ENCODE measurements around the gene MTMR1. TPM values are rescaled to one million over a fixed set of nuclear protein-coding genes. Genes with fewer than 3 reads are reported as not detected.

MTMR1 gene
- total RNA-seq, 1 donor from 2014 or later, result 13.3 TPM

DNA sequence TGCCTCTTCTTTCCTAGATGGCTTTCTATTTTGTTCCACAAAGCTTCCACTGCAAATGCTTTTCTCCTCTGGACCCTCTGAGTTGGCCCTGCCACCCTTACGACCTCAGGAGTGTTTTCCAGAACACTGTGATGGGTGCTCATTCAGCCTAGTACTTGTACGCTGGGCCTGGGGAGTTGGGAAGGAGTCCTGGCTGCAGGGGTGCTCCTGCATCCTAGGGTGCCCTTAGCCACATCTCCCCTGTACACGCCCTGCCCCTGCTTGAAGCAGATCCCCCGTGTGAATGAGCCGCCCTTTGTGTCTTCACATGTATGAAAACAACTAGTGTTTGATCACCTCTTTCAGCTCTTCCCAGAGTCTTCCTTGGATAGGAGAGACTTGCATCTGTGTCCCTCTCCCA is 64.2 kb downstream of the MTMR1 start:
- no peaks in the 10 kb centered on the region for H3K4me1 Mint-ChIP-seq (ENCODE audit: unreplicated experiment)
- DNase-seq (ENCODE audit: low spot score), result no peak
- H3K9me3 Mint-ChIP-seq (ENCODE audit: unreplicated experiment), result no peaks in the 10 kb centered on the region
- peaks cover 2% of the 10 kb centered on the region for H3K27me3 Mint-ChIP-seq (ENCODE audit: unreplicated experiment)
- TF ChIP-seq CTCF (IDR thresholded peaks at IDR 0.05; ENCODE audit: unreplicated experiment), result no peak
- no peak overlapping the region for H3K27ac Mint-ChIP-seq (ENCODE audit: unreplicated experiment)
- peaks cover 5% of the 10 kb centered on the region for H3K36me3 Mint-ChIP-seq (ENCODE audit: low read depth, unreplicated experiment)
- no peak overlapping the region for H3K4me3 Mint-ChIP-seq (ENCODE audit: unreplicated experiment)

- no peak overlapping the region for H3K27ac Mint-ChIP-seq (ENCODE audit: unreplicated experiment)
- H3K36me3 Mint-ChIP-seq (ENCODE audit: low read depth, unreplicated experiment), result peaks cover 5% of the 10 kb centered on the region
- H3K27me3 Mint-ChIP-seq (ENCODE audit: unreplicated experiment), result peaks cover 2% of the 10 kb centered on the region
- no peak for DNase-seq (ENCODE audit: low spot score)
- no peaks in the 10 kb centered on the region for H3K4me1 Mint-ChIP-seq (ENCODE audit: unreplicated experiment)
- TF ChIP-seq CTCF (IDR thresholded peaks at IDR 0.05; ENCODE audit: unreplicated experiment), result no peak
- no peak overlapping the region for H3K4me3 Mint-ChIP-seq (ENCODE audit: unreplicated experiment)
- no peaks in the 10 kb centered on the region for H3K9me3 Mint-ChIP-seq (ENCODE audit: unreplicated experiment)
These were observed 66.6 kb downstream of the MTMR1 start for GRCh38 chrX:150759568-150760416.

- Mint-ChIP-seq H3K9me3 (ENCODE audit: unreplicated experiment) (no peaks in the 10 kb centered on the region), H3K4me3 (ENCODE audit: unreplicated experiment) (no peak overlapping the region), H3K27ac (ENCODE audit: unreplicated experiment) (no peak overlapping the region), H3K27me3 (ENCODE audit: unreplicated experiment) (peaks cover 2% of the 10 kb centered on the region), H3K4me1 (ENCODE audit: unreplicated experiment) (no peaks in the 10 kb centered on the region), H3K36me3 (ENCODE audit: low read depth, unreplicated experiment) (peaks cover 5% of the 10 kb centered on the region)
- no peak for TF ChIP-seq CTCF (IDR thresholded peaks at IDR 0.05; ENCODE audit: unreplicated experiment)
- DNase-seq (ENCODE audit: low spot score), result no peak
These were observed 68.1 kb downstream of the MTMR1 start for GRCh38 chrX:150761176-150761818.

DNA sequence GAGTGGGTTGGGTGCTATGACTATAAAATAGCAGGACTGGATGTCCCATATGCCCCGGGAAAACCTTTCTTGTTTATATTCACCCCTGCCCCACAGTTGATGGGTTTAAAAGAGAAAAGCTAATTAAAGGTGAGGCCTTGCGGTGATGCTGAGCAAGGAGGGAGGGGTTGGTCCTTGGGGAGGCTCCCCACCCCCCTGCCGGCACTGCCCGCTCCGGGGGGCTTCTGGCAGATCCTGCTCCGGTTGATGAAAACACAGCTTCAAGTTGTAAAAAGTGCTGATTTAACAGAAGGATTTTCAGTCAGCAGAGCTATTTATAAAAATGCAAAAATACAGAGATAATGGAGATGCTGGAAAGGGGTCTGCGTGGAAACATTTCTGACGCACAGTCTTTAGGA is 68.6 kb downstream of the MTMR1 start:
- no peaks in the 10 kb centered on the region for H3K9me3 Mint-ChIP-seq (ENCODE audit: unreplicated experiment)
- H3K4me1 Mint-ChIP-seq (ENCODE audit: unreplicated experiment), result no peaks in the 10 kb centered on the region
- no peak for DNase-seq (ENCODE audit: low spot score)
- H3K27me3 Mint-ChIP-seq (ENCODE audit: unreplicated experiment), result peaks cover 2% of the 10 kb centered on the region
- no peak for TF ChIP-seq CTCF (IDR thresholded peaks at IDR 0.05; ENCODE audit: unreplicated experiment)
- peaks cover 5% of the 10 kb centered on the region for H3K36me3 Mint-ChIP-seq (ENCODE audit: low read depth, unreplicated experiment)
- H3K27ac Mint-ChIP-seq (ENCODE audit: unreplicated experiment), result no peak overlapping the region
- H3K4me3 Mint-ChIP-seq (ENCODE audit: unreplicated experiment), result no peak overlapping the region

Data from endothelial cell (in vitro differentiated cells).